IPS-NIHi7 (cell line): ENCODE measurements around the gene CACNB4.

ENCODE experiments used
- DNase-seq: peaks from one replicate; pipeline ENCODE4 v3.0.0; 2012; ENCODE audit warnings: mixed read lengths; ENCODE audit errors: extremely low spot score

CACNB4 gene

GRCh38 chr2:152088006-152088405, 10.8 kb downstream of the CACNB4 start:
- no peak for DNase-seq

DNA sequence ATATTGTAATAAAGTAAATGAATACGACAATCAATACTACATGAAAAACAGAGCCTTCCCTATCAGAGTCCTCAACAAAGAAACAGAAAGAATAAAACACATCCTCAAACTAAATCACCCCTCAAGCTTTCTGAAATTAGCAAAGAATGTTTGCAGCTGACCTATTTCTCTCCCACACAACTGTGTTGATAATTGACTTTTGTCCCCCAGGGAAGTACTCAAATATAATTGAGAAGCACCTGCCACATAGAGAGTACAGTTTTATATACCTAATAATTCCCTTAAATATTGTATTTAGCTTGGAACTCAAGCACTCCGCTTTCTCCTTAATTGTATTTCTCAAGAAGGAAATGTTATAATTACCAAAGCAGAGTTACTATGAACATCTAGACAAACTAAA, 12.6 kb downstream of the CACNB4 start:
- DNase-seq: no peak

DNA sequence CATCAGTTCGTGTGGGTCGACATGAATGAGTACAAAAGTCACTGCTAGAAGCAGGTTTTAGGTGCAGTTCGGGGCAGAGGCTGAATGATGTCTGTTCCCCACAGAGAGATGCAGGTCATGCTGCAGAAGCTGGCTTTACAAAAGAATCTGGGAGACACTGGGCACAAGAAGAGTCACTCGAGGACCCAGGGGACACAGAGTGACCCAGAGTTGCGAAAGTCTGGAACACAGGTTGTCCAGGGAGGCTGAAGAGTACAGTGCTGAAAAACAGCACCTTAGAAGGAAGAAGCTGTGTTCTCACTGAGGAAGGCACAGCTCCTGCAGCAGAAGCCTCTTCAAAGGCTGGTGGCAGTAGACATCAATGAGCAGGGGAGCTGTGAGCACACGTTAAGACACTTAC, 14.8 kb downstream of the CACNB4 start:
- DNase-seq: no peak

DNA sequence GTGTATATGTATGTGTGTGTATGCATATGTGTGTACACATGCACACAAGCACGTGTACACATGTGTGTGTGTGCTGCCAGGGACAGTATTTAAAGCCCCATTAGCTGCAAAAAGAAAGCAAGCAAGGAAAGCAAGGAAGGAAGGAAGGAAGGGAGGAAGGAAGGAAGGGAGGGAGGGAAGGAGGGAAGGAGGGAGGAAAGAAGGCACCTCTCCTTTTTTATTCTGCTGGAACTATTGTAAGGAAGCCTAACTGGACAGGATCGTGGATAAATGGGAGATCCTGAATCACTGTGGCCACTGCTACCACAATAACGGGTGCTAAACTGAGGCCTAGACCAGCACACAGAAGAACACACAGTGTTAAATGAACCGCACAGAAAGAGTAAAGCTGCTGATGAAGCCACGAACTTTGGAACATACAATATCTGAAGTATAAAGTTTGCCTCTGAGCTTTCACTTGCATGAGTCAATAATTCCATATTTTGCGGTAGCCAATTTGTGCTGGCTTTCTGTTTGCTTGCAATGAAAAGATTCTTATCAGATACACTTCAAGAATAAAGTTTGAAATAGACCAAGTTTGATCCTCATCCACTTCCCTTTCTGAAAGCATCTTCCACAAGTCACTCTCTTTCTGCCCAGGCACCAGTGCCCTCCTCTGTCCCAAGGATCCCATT, 15.5 kb downstream of the CACNB4 start:
- no peak for DNase-seq

DNA sequence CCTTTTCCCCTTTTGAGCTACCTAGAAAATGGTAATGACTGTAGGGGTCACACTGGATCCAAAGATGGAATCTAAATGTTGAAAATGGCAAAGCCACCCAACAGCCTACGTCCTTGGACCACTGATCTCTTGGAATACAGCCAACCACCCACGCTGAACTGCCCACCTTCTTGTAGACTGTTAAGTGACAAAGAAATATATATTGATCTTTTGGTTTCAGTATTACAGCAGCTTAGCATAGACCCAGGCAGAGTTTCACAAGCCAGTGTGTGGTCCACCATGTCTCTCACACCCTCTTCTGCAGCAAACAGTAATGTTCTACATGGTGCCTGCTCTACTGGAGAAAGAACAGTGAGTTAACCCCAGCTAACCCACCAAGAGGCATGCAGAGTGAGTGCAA, 20.2 kb downstream of the CACNB4 start:
- DNase-seq: no peak

DNA sequence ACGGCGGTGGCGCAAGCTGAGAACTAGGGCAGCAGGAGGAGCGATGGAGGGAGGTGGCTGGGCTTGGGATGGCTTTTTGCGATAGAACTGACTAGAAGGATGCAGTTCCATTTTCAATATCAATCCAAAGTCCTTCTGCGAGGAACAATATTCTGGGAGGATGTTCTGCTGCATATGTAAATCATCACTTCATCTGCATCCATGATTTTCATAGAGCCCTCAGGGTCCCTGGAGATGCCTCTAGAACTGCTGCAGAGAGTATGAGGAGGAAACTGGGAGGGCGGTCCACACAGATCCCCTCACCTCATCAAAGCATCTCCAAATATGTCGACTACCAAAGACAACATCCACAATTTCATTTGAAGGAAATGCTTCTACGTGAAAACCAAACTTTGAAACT, 20.8 kb downstream of the CACNB4 start:
- DNase-seq: no peak

- no peak for DNase-seq
Observed at GRCh38 chr2:152075461-152076050, 23.3 kb downstream of the CACNB4 start.

DNA sequence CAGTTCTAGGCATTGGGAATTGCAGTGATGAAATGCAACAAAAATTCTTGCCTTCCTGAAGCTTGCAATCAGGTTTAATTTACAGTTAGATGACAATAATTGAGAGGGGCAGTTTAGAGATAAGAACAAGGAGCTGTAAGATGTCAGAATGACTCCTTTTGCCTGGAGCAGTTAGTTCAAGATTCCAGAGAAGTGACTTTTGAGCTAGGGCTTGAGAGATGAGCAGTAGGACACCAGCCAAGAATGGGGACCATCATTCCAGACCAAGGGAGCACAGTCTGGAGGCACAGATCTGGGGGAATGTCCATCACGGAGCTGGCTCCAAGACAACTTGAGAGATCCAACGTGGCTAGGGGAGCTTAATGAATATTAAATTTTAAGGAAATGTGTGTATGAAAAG, 26.8 kb downstream of the CACNB4 start:
- DNase-seq: no peak

GRCh38 chr2:152071518-152071917, 27.3 kb downstream of the CACNB4 start:
- DNase-seq: no peak

- no peak for DNase-seq
Observed at GRCh38 chr2:152071092-152071491, 27.8 kb downstream of the CACNB4 start.

- no peak for DNase-seq
Observed at GRCh38 chr2:152068226-152068625, 30.6 kb downstream of the CACNB4 start.

DNA sequence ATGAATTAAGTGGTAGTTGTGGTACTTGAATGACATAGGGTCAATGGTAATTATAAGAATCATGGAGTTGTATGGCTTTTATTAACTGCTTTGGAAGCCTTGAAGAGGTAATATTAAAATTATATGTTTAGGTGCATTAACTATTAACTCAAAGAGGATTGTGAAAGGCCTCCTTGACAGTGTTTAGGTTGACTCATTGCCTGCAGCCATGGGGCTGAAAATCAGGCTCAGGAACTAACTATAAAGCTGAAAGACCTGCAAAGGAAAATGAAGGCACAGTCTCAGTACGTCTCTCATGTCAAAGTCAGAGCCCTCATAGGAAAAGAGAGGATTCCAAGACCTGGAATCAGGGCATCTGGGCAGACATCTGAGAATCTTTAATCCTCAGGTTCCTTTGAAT, 31.0 kb downstream of the CACNB4 start:
- DNase-seq: no peak

- no peak for DNase-seq
Observed at GRCh38 chr2:152065945-152066344, 32.9 kb downstream of the CACNB4 start.

- DNase-seq: no peak
Observed at GRCh38 chr2:152064001-152064400, 34.8 kb downstream of the CACNB4 start.

DNA sequence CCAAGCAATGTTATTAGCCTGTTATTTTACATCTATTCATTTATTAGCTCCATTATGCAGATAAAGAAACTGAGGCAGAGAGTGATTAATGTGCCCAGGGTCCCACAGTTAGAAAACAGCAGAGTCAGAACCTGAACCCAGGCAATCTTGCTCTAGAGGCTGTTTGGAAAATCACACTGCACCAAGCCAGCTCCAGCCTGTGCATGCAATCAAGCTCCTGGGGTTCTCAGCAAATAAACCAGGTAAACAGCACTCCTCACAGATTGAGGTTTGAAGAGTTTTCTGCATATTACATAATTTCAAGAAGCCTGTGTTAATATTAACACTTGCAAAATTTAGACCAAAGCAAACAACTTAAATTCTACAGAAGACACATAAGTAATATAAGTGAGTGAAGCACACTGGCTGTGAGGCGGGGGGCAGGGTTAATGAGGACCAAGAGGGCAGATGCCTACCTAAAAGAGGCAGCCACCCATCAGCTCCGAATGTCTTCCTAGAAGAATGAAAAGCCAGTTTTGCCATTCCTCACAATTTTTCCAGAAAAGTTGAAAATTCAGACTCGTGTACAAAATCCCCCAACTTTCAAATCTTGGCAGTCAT, 35.4 kb downstream of the CACNB4 start:
- no peak for DNase-seq

GRCh38 chr2:152062125-152063091, 36.4 kb downstream of the CACNB4 start:
- no peak for DNase-seq

- no peak for DNase-seq
Observed at GRCh38 chr2:152061383-152061782, 37.5 kb downstream of the CACNB4 start.

- no peak for DNase-seq
Observed at GRCh38 chr2:152058655-152059054, 40.2 kb downstream of the CACNB4 start.

DNA sequence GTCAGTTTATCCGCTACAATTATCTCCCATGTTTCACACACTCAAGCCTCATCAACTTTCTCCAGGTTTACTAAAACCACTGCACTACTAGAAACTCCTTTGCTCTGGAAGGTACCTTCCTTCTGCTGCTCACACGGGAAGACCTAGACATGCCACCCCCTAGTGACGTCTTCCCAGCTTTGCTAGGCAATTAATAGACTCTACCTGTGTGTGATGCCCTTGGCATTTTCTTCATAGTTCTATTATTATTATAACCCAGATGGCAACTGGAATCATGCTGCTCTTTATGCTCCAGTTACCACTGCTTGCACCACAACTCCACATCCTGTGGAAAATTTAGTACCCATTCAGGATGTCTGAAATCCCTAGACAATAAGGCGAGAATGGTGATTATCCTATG, 42.4 kb downstream of the CACNB4 start:
- DNase-seq: no peak

GRCh38 chr2:152055366-152056108, 43.3 kb downstream of the CACNB4 start:
- DNase-seq: no peak

GRCh38 chr2:152054593-152054992, 44.3 kb downstream of the CACNB4 start:
- DNase-seq: no peak

- no peak for DNase-seq
Observed at GRCh38 chr2:152051436-152051835, 47.4 kb downstream of the CACNB4 start.
